Body of pancreas (tissue), 4 donors: ENCODE measurements around the gene CLVS2.

Experiments
- CTCF ChIP-seq, 7 experiments: fragments of 450-650 bp in 4 of 7; fragments of 200-600 bp in 3 of 7; sonication (generic) in 3 of 7; IDR thresholded peaks; one replicate each; pipeline ENCODE4 v1.5.1; 2016 to 2019; ENCODE audit warnings: antibody characterized with exemption in 7 of 7
- POLR2A ChIP-seq, 3 donors: fragments of 450-650 bp; IDR thresholded peaks; one replicate each; pipeline ENCODE4 v1.6.1; 2016; ENCODE audit warnings: antibody characterized with exemption in 3 of 3, mild to moderate bottlenecking in 2 of 3

- TF ChIP-seq CTCF (IDR thresholded peaks at IDR 0.05) (no peak), POLR2A (IDR thresholded peaks at IDR 0.05) (no peak)
These were observed 5.5 kb downstream of the CLVS2 start for GRCh38 chr6:123001540-123001939.
